Liver (tissue), 9 donors: Measurements from ENCODE around the gene SYNPO2. TPM values are rescaled to one million over a fixed set of nuclear protein-coding genes. Genes with fewer than 3 reads are reported as not detected.

Source experiments
- DNase-seq: peaks from one replicate; pipeline ENCODE4 v3.0.0-alpha.2; 2017; ENCODE audit warnings: low spot score
- H3K27ac ChIP-seq, 2 donors: one replicate each; pipeline ENCODE4 v1.7.0; 2013; ENCODE audit warnings: inconsistent platforms in 2 of 2, low read length in 2 of 2, control low read depth in 1 of 2, low read depth in 1 of 2, mild to moderate bottlenecking in 1 of 2
- H3K27me3 ChIP-seq, 4 donors: one replicate each; pipeline versions ENCODE4 v1.6.1 to v1.7.0; 2013; ENCODE audit warnings: low read length in 3 of 4, inconsistent platforms in 1 of 4, mild to moderate bottlenecking in 1 of 4, moderate library complexity in 1 of 4; ENCODE audit not compliant: control insufficient read depth in 4 of 4, insufficient read depth in 4 of 4
- H3K36me3 ChIP-seq, 4 donors: one replicate each; pipeline versions ENCODE4 v1.6.1 to v1.7.0; 2013; ENCODE audit warnings: low read length in 3 of 4, mild to moderate bottlenecking in 3 of 4, low read depth in 1 of 4, moderate library complexity in 1 of 4; ENCODE audit not compliant: control insufficient read depth in 4 of 4, insufficient read depth in 3 of 4
- H3K4me1 ChIP-seq, 4 donors: one replicate each; pipeline versions ENCODE4 v1.6.1 to v1.7.0; 2013; ENCODE audit warnings: low read length in 3 of 4, mild to moderate bottlenecking in 3 of 4, moderate library complexity in 1 of 4; ENCODE audit not compliant: control insufficient read depth in 4 of 4, insufficient read depth in 4 of 4
- H3K4me3 ChIP-seq, 3 donors: one replicate each; pipeline versions ENCODE4 v1.6.1 to v1.7.0; 2013; ENCODE audit warnings: low read length in 3 of 3, control low read depth in 1 of 3, low read depth in 1 of 3, mild to moderate bottlenecking in 1 of 3
- H3K9ac ChIP-seq, 2 donors: one replicate each; pipeline ENCODE4 v1.7.0; 2013; ENCODE audit warnings: low read length in 2 of 2, mild to moderate bottlenecking in 2 of 2, moderate library complexity in 2 of 2, control low read depth in 1 of 2, low read depth in 1 of 2
- H3K9me3 ChIP-seq, 4 donors: one replicate each; pipeline versions ENCODE4 v1.6.1 to v1.7.0; 2013; ENCODE audit warnings: low read length in 3 of 4; ENCODE audit not compliant: control insufficient read depth in 4 of 4
- EGR1 ChIP-seq, 2 donors: IDR thresholded peaks; 2 replicates each; pipeline ENCODE4 v1.6.1; 2016 to 2018; ENCODE audit warnings: antibody characterized with exemption in 2 of 2, low read depth in 2 of 2
- FOXA1 ChIP-seq: IDR thresholded peaks from 2 replicates; pipeline ENCODE4 v1.6.1; 2016; ENCODE audit warnings: antibody characterized with exemption
- FOXA2 ChIP-seq: IDR thresholded peaks from 2 replicates; pipeline ENCODE4 v1.6.1; 2016; ENCODE audit warnings: antibody characterized with exemption
- GABPA ChIP-seq, 2 donors: IDR thresholded peaks in 1 of 2; conservative IDR thresholded peaks in 1 of 2; 2 replicates each; pipeline ENCODE4 v1.6.1; 2016; ENCODE audit warnings: antibody characterized with exemption in 2 of 2, mild to moderate bottlenecking in 1 of 2, moderate library complexity in 1 of 2
- HNF4A ChIP-seq, 2 donors: conservative IDR thresholded peaks; 2 replicates each; pipeline ENCODE4 v1.6.1; 2016; ENCODE audit warnings: antibody characterized with exemption in 2 of 2, mild to moderate bottlenecking in 2 of 2
- HNF4G ChIP-seq: IDR thresholded peaks from 2 replicates; pipeline ENCODE4 v1.6.1; 2016; ENCODE audit warnings: antibody characterized with exemption
- JUND ChIP-seq, 2 donors: IDR thresholded peaks; 2 replicates each; pipeline ENCODE4 v1.6.1; 2016; ENCODE audit warnings: antibody characterized with exemption in 2 of 2
- NR2F2 ChIP-seq: IDR thresholded peaks from 2 replicates; pipeline ENCODE4 v1.6.1; 2016; ENCODE audit warnings: antibody characterized with exemption
- RAD21 ChIP-seq, 2 donors: IDR thresholded peaks; 2 replicates each; pipeline ENCODE4 v1.6.1; 2016; ENCODE audit warnings: antibody characterized with exemption in 2 of 2, mild to moderate bottlenecking in 2 of 2
- RXRA ChIP-seq, 2 donors: IDR thresholded peaks; 2 replicates each; pipeline ENCODE4 v1.6.1; 2017 to 2018; ENCODE audit warnings: antibody characterized with exemption in 2 of 2, mild to moderate bottlenecking in 1 of 2
- SP1 ChIP-seq: IDR thresholded peaks from 2 replicates; pipeline ENCODE4 v1.6.1; 2018; ENCODE audit warnings: antibody characterized with exemption, mild to moderate bottlenecking
- TAF1 ChIP-seq: conservative IDR thresholded peaks from 2 replicates; pipeline ENCODE4 v1.6.1; 2016; ENCODE audit warnings: antibody characterized with exemption, mild to moderate bottlenecking
- YY1 ChIP-seq: IDR thresholded peaks from 2 replicates; pipeline ENCODE4 v1.6.1; 2016; ENCODE audit warnings: antibody characterized with exemption, mild to moderate bottlenecking
- WGBS: extraction: QIAGEN DNeasy Blood & Tissue Kit; methylation state at CpG from one replicate; pipeline ENCODE4 v1.1.7; 2013; 5-methylcytosine and 5-hydroxymethylcytosine counted together
- polyA plus RNA-seq, 2 donors: library from polyadenylated mRNA; stranded (reverse) in 1 of 2; unstranded in 1 of 2; fragments of 200-250 nt in 1 of 2; fragments of >200 nt in 1 of 2; fragmentation: Nextera tagmentation in 1 of 2; extraction: Ambion mirVana in 1 of 2; gene quantifications; one replicate each; pipeline versions ENCODE4 v1.2.1 to v1.2.3, GENCODE V29; 2013 to 2015
- total RNA-seq, 2 donors: library from RNA; depleted of rRNA; stranded (reverse); fragments of >200 nt; gene quantifications; one replicate each; pipeline ENCODE4 v1.2.3, GENCODE V29; 2014
- TF ChIP-seq, protein P1 (sequence below): IDR thresholded peaks from 2 replicates; pipeline ENCODE4 v1.6.1; 2016; ENCODE audit warnings: antibody characterized with exemption
- TF ChIP-seq, protein P2 (sequence below): IDR thresholded peaks from 2 replicates; pipeline ENCODE4 v1.6.1; 2016; ENCODE audit warnings: antibody characterized with exemption, mild to moderate bottlenecking
- TF ChIP-seq, protein P3 (sequence below): fragments of 150-350 bp; IDR thresholded peaks from 2 replicates; pipeline ENCODE4 v1.5.1; 2017; ENCODE audit warnings: improper control_type of control experiment, low read depth, low read length; ENCODE audit not compliant: missing input control
- TF ChIP-seq, protein P4 (sequence below): IDR thresholded peaks from 2 replicates; pipeline ENCODE4 v1.6.1; 2016; ENCODE audit warnings: antibody characterized with exemption
- TF ChIP-seq, protein P5 (sequence below): IDR thresholded peaks from 2 replicates; pipeline ENCODE4 v1.6.1; 2016; ENCODE audit warnings: antibody characterized with exemption
- donor health status: healthy.
- donor health status: healthy.
- donor health status: healthy.
- donor health status: healthy.
- donor health status: healthy.

The SYNPO2 gene
- total and polyA plus RNA-seq, 4 donors: 2.4 to 10.9 (median 3.4) TPM

DNA sequence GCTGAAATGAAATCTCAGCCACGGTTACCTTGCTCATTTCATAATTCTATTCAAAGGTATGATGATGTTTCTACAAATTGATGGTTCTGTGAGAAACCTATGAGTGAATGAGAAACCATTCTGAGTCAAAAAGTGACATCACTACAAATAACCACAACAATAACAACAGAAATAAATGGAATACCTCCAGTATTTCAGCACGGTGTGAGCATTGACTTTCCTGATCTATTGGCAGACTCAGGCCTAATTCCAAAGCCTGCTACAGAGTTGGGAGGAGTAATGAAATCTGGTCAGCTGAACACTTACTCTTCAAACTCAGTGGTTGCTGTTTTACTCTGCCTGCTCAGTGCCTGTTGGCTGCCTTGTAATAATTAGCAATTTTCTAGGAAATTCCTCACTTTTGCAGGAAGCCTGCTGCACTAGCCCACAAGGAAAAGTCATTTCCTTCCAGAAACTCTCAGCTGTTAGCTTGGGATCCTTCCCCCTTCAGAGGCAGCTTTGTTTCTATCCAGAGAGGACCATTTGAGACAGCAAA lies 18.8 kb upstream of the SYNPO2 start:
- Histone ChIP-seq H3K27me3 (no peaks in the 10 kb centered on the region), H3K4me1 (peaks cover 0 to 4% (median 0%) of the 10 kb centered on the region in 4 donors), H3K27ac (no peak overlapping the region), H3K9ac (no peak overlapping the region), H3K9me3 (no peaks in the 10 kb centered on the region), H3K4me3 (no peak overlapping the region), H3K36me3 (no peaks in the 10 kb centered on the region)
- TF ChIP-seq FOXA1 (no peak), RXRA (IDR thresholded peaks at IDR 0.05) (no peak), HNF4G (no peak), NR2F2 (no peak), SP1 (no peak)
- TF ChIP-seq, protein P1, sequence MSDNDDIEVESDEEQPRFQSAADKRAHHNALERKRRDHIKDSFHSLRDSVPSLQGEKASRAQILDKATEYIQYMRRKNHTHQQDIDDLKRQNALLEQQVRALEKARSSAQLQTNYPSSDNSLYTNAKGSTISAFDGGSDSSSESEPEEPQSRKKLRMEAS: no peak
- TF ChIP-seq, protein P2, sequence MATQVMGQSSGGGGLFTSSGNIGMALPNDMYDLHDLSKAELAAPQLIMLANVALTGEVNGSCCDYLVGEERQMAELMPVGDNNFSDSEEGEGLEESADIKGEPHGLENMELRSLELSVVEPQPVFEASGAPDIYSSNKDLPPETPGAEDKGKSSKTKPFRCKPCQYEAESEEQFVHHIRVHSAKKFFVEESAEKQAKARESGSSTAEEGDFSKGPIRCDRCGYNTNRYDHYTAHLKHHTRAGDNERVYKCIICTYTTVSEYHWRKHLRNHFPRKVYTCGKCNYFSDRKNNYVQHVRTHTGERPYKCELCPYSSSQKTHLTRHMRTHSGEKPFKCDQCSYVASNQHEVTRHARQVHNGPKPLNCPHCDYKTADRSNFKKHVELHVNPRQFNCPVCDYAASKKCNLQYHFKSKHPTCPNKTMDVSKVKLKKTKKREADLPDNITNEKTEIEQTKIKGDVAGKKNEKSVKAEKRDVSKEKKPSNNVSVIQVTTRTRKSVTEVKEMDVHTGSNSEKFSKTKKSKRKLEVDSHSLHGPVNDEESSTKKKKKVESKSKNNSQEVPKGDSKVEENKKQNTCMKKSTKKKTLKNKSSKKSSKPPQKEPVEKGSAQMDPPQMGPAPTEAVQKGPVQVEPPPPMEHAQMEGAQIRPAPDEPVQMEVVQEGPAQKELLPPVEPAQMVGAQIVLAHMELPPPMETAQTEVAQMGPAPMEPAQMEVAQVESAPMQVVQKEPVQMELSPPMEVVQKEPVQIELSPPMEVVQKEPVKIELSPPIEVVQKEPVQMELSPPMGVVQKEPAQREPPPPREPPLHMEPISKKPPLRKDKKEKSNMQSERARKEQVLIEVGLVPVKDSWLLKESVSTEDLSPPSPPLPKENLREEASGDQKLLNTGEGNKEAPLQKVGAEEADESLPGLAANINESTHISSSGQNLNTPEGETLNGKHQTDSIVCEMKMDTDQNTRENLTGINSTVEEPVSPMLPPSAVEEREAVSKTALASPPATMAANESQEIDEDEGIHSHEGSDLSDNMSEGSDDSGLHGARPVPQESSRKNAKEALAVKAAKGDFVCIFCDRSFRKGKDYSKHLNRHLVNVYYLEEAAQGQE: no peak
- TF ChIP-seq, protein P3, sequence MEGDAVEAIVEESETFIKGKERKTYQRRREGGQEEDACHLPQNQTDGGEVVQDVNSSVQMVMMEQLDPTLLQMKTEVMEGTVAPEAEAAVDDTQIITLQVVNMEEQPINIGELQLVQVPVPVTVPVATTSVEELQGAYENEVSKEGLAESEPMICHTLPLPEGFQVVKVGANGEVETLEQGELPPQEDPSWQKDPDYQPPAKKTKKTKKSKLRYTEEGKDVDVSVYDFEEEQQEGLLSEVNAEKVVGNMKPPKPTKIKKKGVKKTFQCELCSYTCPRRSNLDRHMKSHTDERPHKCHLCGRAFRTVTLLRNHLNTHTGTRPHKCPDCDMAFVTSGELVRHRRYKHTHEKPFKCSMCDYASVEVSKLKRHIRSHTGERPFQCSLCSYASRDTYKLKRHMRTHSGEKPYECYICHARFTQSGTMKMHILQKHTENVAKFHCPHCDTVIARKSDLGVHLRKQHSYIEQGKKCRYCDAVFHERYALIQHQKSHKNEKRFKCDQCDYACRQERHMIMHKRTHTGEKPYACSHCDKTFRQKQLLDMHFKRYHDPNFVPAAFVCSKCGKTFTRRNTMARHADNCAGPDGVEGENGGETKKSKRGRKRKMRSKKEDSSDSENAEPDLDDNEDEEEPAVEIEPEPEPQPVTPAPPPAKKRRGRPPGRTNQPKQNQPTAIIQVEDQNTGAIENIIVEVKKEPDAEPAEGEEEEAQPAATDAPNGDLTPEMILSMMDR: no peak
- no peak for DNase-seq
- 54% methylated on average over 2 of the region's 2 CpGs for WGBS

DNA sequence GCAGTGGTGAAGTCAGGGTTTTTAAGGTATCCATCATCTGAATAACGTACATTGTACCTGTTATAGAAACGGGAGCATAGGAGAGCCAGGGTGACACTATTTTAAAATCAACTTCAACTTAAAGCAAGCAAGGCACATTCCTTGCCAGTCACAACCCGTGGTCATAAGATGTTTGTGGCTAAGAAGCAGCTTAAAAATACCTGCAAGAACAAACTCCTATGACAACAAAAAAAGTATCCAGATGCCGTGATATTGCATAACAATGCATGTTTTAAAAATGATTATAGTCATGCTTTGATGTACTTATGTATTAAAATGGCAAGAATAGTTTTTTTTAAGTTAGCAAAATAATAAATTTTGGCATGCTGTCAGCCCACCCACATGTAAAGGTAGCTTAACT lies 16.5 kb upstream of the SYNPO2 start:
- no peaks in the 10 kb centered on the region for H3K36me3 ChIP-seq
- no peaks in the 10 kb centered on the region for H3K9me3 ChIP-seq
- no peak for DNase-seq
- WGBS: 90% methylated on average over 4 of the region's 4 CpGs
- H3K4me1 ChIP-seq: peaks cover 0 to 4% (median 0%) of the 10 kb centered on the region in 4 donors
- no peak overlapping the region for H3K27ac ChIP-seq
- no peaks in the 10 kb centered on the region for H3K27me3 ChIP-seq
- no peak overlapping the region for H3K4me3 ChIP-seq
- H3K9ac ChIP-seq: no peak overlapping the region
- TF ChIP-seq, protein P1: no peak
- TF ChIP-seq, protein P2: no peak
- TF ChIP-seq TAF1 (no peak), EGR1 (IDR thresholded peaks at IDR 0.05; ENCODE audit: low read depth in 2 of 2) (no peak), NR2F2 (no peak), HNF4A (conservative IDR thresholded peaks at IDR 0.05) (no peak), SP1 (no peak), RAD21 (IDR thresholded peaks at IDR 0.05) (no peak), YY1 (no peak), GABPA (IDR thresholded peaks at IDR 0.05 in 1 of 2, conservative IDR thresholded peaks at IDR 0.05 in 1 of 2) (no peak), FOXA1 (no peak), JUND (IDR thresholded peaks at IDR 0.05) (no peak), FOXA2 (no peak)
- TF ChIP-seq, protein P4, sequence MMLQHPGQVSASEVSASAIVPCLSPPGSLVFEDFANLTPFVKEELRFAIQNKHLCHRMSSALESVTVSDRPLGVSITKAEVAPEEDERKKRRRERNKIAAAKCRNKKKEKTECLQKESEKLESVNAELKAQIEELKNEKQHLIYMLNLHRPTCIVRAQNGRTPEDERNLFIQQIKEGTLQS: no peak
- TF ChIP-seq, protein P3: no peak
- TF ChIP-seq, protein P5, sequence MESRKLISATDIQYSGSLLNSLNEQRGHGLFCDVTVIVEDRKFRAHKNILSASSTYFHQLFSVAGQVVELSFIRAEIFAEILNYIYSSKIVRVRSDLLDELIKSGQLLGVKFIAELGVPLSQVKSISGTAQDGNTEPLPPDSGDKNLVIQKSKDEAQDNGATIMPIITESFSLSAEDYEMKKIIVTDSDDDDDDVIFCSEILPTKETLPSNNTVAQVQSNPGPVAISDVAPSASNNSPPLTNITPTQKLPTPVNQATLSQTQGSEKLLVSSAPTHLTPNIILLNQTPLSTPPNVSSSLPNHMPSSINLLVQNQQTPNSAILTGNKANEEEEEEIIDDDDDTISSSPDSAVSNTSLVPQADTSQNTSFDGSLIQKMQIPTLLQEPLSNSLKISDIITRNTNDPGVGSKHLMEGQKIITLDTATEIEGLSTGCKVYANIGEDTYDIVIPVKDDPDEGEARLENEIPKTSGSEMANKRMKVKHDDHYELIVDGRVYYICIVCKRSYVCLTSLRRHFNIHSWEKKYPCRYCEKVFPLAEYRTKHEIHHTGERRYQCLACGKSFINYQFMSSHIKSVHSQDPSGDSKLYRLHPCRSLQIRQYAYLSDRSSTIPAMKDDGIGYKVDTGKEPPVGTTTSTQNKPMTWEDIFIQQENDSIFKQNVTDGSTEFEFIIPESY: no peak
